PC-9 (cell line): ENCODE data around the gene REPS1.

Source experiments
- CTCF ChIP-seq: fragments of 200-600 bp; sonication (generic); conservative IDR thresholded peaks from 2 replicates; pipeline ENCODE4 v1.6.1; 2017; ENCODE audit warnings: mixed run types, antibody characterized with exemption, mild to moderate bottlenecking, moderate library complexity
- EZH2 ChIP-seq: fragments of 200-600 bp; sonication (generic); IDR thresholded peaks from 2 replicates; pipeline ENCODE4 v1.8.0; 2017; ENCODE audit warnings: antibody characterized with exemption, low read depth

GRCh38 chr6:138948004-138948403 lies 40.0 kb downstream of the REPS1 start:
- TF ChIP-seq CTCF (no peak), EZH2 (no peak)
